Endodermal cell (in vitro differentiated cells): ENCODE data around the gene BCL2L11. TPM values are rescaled to one million over a fixed set of nuclear protein-coding genes. Genes with fewer than 3 reads are reported as not detected.
A peak's percentile ranks its signal among the peaks of the same experiment; 100 is the strongest.

ENCODE experiments used
- DNase-seq: peaks from one replicate; pipeline ENCODE4 v3.0.0-alpha.2; 2017
- H3K27ac ChIP-seq: 2 replicates; pipeline ENCODE4 v1.5.1; 2013; ENCODE audit warnings: mild to moderate bottlenecking, low read depth, low read length, moderate library complexity
- H3K27me3 ChIP-seq: 2 replicates; pipeline ENCODE4 v1.6.1; 2013; ENCODE audit warnings: mild to moderate bottlenecking, low read length, moderate library complexity; ENCODE audit not compliant: insufficient read depth, control insufficient read depth, poor library complexity, severe bottlenecking
- H3K36me3 ChIP-seq: 2 replicates; pipeline ENCODE4 v1.7.0; 2013; ENCODE audit warnings: mild to moderate bottlenecking, low read length, moderate library complexity; ENCODE audit not compliant: control insufficient read depth, insufficient read depth
- H3K4me1 ChIP-seq: one replicate; pipeline ENCODE4 v1.7.0; 2013; ENCODE audit warnings: low read length; ENCODE audit not compliant: control insufficient read depth, insufficient read depth
- H3K4me3 ChIP-seq: 2 replicates; pipeline ENCODE4 v1.5.1; 2013; ENCODE audit warnings: mild to moderate bottlenecking, low read length, moderate library complexity
- H3K9ac ChIP-seq: 2 replicates; pipeline ENCODE4 v1.6.1; 2013; ENCODE audit warnings: mild to moderate bottlenecking, low read length, moderate library complexity; ENCODE audit not compliant: poor library complexity, severe bottlenecking; ENCODE audit errors: extremely low read depth
- H3K9me3 ChIP-seq: 2 replicates; pipeline ENCODE4 v1.6.1; 2013; ENCODE audit warnings: mild to moderate bottlenecking, low read length, moderate library complexity; ENCODE audit not compliant: control insufficient read depth
- H3K27ac Mint-ChIP-seq: 2 replicates; pipeline ENCODE4 v1.8.0; 2020; ENCODE audit warnings: mixed read lengths
- H3K27me3 Mint-ChIP-seq: 2 replicates; pipeline ENCODE4 v1.8.0; 2021; ENCODE audit warnings: mild to moderate bottlenecking, mixed read lengths; ENCODE audit not compliant: insufficient read depth
- H3K36me3 Mint-ChIP-seq: 2 replicates; pipeline ENCODE4 v1.8.0; 2020; ENCODE audit warnings: low read depth, mixed read lengths
- H3K4me1 Mint-ChIP-seq: 2 replicates; pipeline ENCODE4 v1.8.0; 2020; ENCODE audit warnings: mixed read lengths
- H3K4me3 Mint-ChIP-seq: 2 replicates; pipeline ENCODE4 v1.8.0; 2020; ENCODE audit warnings: mild to moderate bottlenecking, moderate library complexity, mixed read lengths
- H3K9me3 Mint-ChIP-seq: 2 replicates; pipeline ENCODE4 v1.8.0; 2020; ENCODE audit warnings: mild to moderate bottlenecking, mixed read lengths
- WGBS, 2 experiments: methylation state at CpG; one replicate each; pipeline versions ENCODE4 v1.1.5 to v1.1.7; 2013; ENCODE audit warnings: missing lambda C conversion rate in 2 of 2, mixed read lengths in 1 of 2; ENCODE audit not compliant: insufficient coverage in 1 of 2, insufficient read length in 1 of 2; 5-methylcytosine and 5-hydroxymethylcytosine counted together
- total RNA-seq, 2 donors: library from RNA; stranded (reverse); fragmentation: NEBNext Ultra II Directional in 1 of 2; extraction: Animal tissue kit (Norgen Biotek cat#: 25700) in 1 of 2; gene quantifications; 2 replicates in 1 of 2; 3 replicates in 1 of 2; pipeline ENCODE4 v1.2.1, GENCODE V29; 2021
- TF ChIP-seq, protein P1 (sequence below): fragments of 200-600 bp; sonication (generic); conservative IDR thresholded peaks from 2 replicates; pipeline ENCODE4 v1.5.0; 2021; ENCODE audit warnings: antibody characterized with exemption, mild to moderate bottlenecking

The BCL2L11 gene
- total RNA-seq, 2 donors from 2014 or later: 16.7 to 21.0 TPM

- H3K4me1 ChIP-seq: peaks cover 13% of the 10 kb centered on the region
- Mint-ChIP-seq H3K9me3 (no peaks in the 10 kb centered on the region), H3K4me1 (peaks cover 51% of the 10 kb centered on the region), H3K4me3 (no peak overlapping the region), H3K27me3 (no peaks in the 10 kb centered on the region), H3K27ac (no peak overlapping the region), H3K36me3 (peaks cover 15% of the 10 kb centered on the region)
- no peaks in the 10 kb centered on the region for H3K27me3 ChIP-seq
- DNase-seq: no peak
- H3K9ac ChIP-seq: no peak overlapping the region
- H3K9me3 ChIP-seq: no peaks in the 10 kb centered on the region
- no peak overlapping the region for H3K4me3 ChIP-seq
- TF ChIP-seq, protein P1, sequence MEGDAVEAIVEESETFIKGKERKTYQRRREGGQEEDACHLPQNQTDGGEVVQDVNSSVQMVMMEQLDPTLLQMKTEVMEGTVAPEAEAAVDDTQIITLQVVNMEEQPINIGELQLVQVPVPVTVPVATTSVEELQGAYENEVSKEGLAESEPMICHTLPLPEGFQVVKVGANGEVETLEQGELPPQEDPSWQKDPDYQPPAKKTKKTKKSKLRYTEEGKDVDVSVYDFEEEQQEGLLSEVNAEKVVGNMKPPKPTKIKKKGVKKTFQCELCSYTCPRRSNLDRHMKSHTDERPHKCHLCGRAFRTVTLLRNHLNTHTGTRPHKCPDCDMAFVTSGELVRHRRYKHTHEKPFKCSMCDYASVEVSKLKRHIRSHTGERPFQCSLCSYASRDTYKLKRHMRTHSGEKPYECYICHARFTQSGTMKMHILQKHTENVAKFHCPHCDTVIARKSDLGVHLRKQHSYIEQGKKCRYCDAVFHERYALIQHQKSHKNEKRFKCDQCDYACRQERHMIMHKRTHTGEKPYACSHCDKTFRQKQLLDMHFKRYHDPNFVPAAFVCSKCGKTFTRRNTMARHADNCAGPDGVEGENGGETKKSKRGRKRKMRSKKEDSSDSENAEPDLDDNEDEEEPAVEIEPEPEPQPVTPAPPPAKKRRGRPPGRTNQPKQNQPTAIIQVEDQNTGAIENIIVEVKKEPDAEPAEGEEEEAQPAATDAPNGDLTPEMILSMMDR: no peak
- 90 to 96% methylated on average over 4 of the region's 4 CpGs for WGBS, 2 experiments
- no peak overlapping the region for H3K27ac ChIP-seq
- H3K36me3 ChIP-seq: peaks cover 16% of the 10 kb centered on the region
These were observed 47.1 kb downstream of the BCL2L11 start for GRCh38 chr2:111167863-111168162.

GRCh38 chr2:111168528-111169239, 48.0 kb downstream of the BCL2L11 start:
- no peaks in the 10 kb centered on the region for H3K9me3 ChIP-seq
- TF ChIP-seq, protein P1: no peak
- peaks cover 16% of the 10 kb centered on the region for H3K36me3 ChIP-seq
- peaks cover 42% of the 10 kb centered on the region for H3K4me1 Mint-ChIP-seq
- no peaks in the 10 kb centered on the region for H3K27me3 Mint-ChIP-seq
- no peak overlapping the region for H3K4me3 ChIP-seq
- H3K9me3 Mint-ChIP-seq: no peaks in the 10 kb centered on the region
- H3K4me1 ChIP-seq: peaks cover 8% of the 10 kb centered on the region
- H3K9ac ChIP-seq: no peak overlapping the region
- H3K36me3 Mint-ChIP-seq: peaks cover 15% of the 10 kb centered on the region
- no peaks in the 10 kb centered on the region for H3K27me3 ChIP-seq
- WGBS, 2 experiments: 90 to 94% methylated on average over 6 to 8 of the region's 9 CpGs
- no peak for DNase-seq
- H3K27ac ChIP-seq: no peak overlapping the region
- no peak overlapping the region for H3K4me3 Mint-ChIP-seq
- no peak overlapping the region for H3K27ac Mint-ChIP-seq

DNA sequence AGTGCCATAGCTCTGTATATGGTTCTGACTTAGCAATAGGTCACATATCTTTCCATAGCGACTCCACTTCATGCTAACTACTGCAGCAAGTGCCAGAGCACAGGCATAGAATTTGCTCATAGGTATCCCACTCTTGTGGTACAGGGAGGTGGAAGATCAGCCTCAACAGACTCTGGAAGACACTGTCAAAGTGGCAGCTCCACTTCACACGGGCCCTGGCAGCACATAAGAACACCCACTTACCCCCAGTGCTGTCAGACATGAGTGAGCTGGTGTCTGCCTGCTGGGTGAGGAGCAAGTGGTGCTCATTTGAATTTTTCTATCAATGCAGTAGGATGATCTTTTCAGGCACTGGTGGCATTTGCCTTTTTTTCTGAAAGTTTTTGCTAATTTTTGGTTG, 48.6 kb downstream of the BCL2L11 start:
- H3K27ac Mint-ChIP-seq: no peak overlapping the region

More for the DNA sequence above, 48.6 kb downstream of the BCL2L11 start:
- peaks cover 16% of the 10 kb centered on the region for H3K36me3 ChIP-seq
- TF ChIP-seq, protein P1: no peak
- no peak overlapping the region for H3K27ac ChIP-seq
- DNase-seq: peak; percentile 26
- Mint-ChIP-seq H3K4me1 (peaks cover 39% of the 10 kb centered on the region), H3K27me3 (no peaks in the 10 kb centered on the region), H3K9me3 (no peaks in the 10 kb centered on the region), H3K36me3 (peaks cover 15% of the 10 kb centered on the region), H3K4me3 (no peak overlapping the region)
- no peak overlapping the region for H3K4me3 ChIP-seq
- peaks cover 8% of the 10 kb centered on the region for H3K4me1 ChIP-seq
- 71 to 88% methylated on average over 2 of the region's 2 CpGs for WGBS, 2 experiments
- H3K9me3 ChIP-seq: no peaks in the 10 kb centered on the region
- H3K9ac ChIP-seq: no peak overlapping the region
- no peaks in the 10 kb centered on the region for H3K27me3 ChIP-seq
